HCEC 1CT (cell line): ENCODE measurements around the gene GTPBP10.
"Not testable (repeated sequence)": the region's sequence is repeated elsewhere in the genome, so short reads cannot be mapped to it uniquely, and the experiment has no call there.

Experiments used
- DNase-seq: peaks from one replicate; pipeline ENCODE4 v3.0.0-alpha.2; 2017

The GTPBP10 gene

GRCh38 chr7:90346336-90347125 lies at the start of gene GTPBP10:
TSS of gene GTPBP10 (plus strand) at chr7:90346716. CDS start at chr7:90346742, 26 bp downstream.
- peak; percentile 97 for DNase-seq

- DNase-seq, result peak; percentile 87
Observed at GRCh38 chr7:90298145-90299038, 48.1 kb upstream of the GTPBP10 start.

GRCh38 chr7:90303241-90303640 lies 43.3 kb upstream of the GTPBP10 start:
- no peak for DNase-seq

GRCh38 chr7:90309872-90310271 lies 36.6 kb upstream of the GTPBP10 start:
- no peak for DNase-seq

GRCh38 chr7:90311175-90311574 lies 35.3 kb upstream of the GTPBP10 start:
- DNase-seq, result no peak

GRCh38 chr7:90312745-90313144 lies 33.8 kb upstream of the GTPBP10 start:
- no peak for DNase-seq

- DNase-seq, result no peak
Observed at GRCh38 chr7:90313907-90314306, 32.6 kb upstream of the GTPBP10 start.

- no peak for DNase-seq
Observed at GRCh38 chr7:90320014-90320413, 26.5 kb upstream of the GTPBP10 start.

- no peak for DNase-seq
Observed at GRCh38 chr7:90320418-90320800, 26.1 kb upstream of the GTPBP10 start.

- DNase-seq, result no peak
Observed at GRCh38 chr7:90320801-90321494, 25.6 kb upstream of the GTPBP10 start, which contains the start of gene FAM237B. TSS of gene FAM237B (minus strand) at chr7:90321304. CDS start at chr7:90319748, 1,556 bp downstream.

GRCh38 chr7:90322837-90323236 lies 23.7 kb upstream of the GTPBP10 start:
- DNase-seq, result no peak

GRCh38 chr7:90326500-90326899 lies 20.0 kb upstream of the GTPBP10 start:
- DNase-seq, result no peak

GRCh38 chr7:90334193-90334843 lies 12.2 kb upstream of the GTPBP10 start:
- no peak for DNase-seq

GRCh38 chr7:90334926-90335325 lies 11.6 kb upstream of the GTPBP10 start:
- DNase-seq, result not testable (repeated sequence)

GRCh38 chr7:90337106-90337505 lies 9.4 kb upstream of the GTPBP10 start:
- DNase-seq, result peak; percentile 50

GRCh38 chr7:90345016-90345415 lies 1.5 kb upstream of the GTPBP10 start:
- DNase-seq, result no peak

GRCh38 chr7:90345595-90346335 lies 751 bp upstream of the GTPBP10 start:
- DNase-seq, result peak; percentile 39

- DNase-seq, result no peak
Observed at GRCh38 chr7:90347759-90348158, 1.2 kb downstream of the GTPBP10 start.

GRCh38 chr7:90349305-90349704 lies 2.8 kb downstream of the GTPBP10 start:
- no peak for DNase-seq

- not testable (repeated sequence) for DNase-seq
Observed at GRCh38 chr7:90350032-90350431, 3.5 kb downstream of the GTPBP10 start.

- DNase-seq, result no peak
Observed at GRCh38 chr7:90351987-90352386, 5.5 kb downstream of the GTPBP10 start.

- peak; percentile 90 for DNase-seq
Observed at GRCh38 chr7:90383422-90383821, 36.9 kb downstream of the GTPBP10 start.
